Endothelial cell of hepatic sinusoid (primary cell): ENCODE data around the gene DNAH1.

Source experiments
- in situ Hi-C: cut with HindIII; loops from 2 replicates; pipeline ENCODE4 v1.10.0; 2017; ENCODE audit warnings: low sequenced_read_pairs

The DNAH1 gene

DNA sequence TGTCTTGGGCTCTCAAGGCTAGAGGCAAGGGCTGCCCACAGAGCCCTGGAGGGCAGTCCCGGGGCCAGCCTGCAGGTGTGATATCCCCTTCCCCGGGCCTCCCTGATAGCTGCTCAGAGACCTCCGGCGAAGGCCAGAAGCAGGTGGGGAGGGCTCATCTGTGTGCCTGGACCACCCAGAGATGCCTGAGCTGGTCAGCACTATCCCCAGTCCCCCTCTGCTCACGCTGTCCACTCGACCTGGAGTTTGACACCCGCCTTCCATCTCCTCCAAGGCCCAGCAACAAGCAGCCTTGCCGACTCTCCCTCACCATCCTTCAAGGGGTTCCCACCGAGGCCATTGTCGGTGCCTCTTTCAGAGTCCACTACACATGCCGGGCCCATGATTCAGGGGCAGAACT is 39.4 kb downstream of the DNAH1 start:
- in situ Hi-C loops, result no loop called here

GRCh38 chr3:52356126-52356525 is 40.0 kb downstream of the DNAH1 start:
- in situ Hi-C loops, result no loop called here

DNA sequence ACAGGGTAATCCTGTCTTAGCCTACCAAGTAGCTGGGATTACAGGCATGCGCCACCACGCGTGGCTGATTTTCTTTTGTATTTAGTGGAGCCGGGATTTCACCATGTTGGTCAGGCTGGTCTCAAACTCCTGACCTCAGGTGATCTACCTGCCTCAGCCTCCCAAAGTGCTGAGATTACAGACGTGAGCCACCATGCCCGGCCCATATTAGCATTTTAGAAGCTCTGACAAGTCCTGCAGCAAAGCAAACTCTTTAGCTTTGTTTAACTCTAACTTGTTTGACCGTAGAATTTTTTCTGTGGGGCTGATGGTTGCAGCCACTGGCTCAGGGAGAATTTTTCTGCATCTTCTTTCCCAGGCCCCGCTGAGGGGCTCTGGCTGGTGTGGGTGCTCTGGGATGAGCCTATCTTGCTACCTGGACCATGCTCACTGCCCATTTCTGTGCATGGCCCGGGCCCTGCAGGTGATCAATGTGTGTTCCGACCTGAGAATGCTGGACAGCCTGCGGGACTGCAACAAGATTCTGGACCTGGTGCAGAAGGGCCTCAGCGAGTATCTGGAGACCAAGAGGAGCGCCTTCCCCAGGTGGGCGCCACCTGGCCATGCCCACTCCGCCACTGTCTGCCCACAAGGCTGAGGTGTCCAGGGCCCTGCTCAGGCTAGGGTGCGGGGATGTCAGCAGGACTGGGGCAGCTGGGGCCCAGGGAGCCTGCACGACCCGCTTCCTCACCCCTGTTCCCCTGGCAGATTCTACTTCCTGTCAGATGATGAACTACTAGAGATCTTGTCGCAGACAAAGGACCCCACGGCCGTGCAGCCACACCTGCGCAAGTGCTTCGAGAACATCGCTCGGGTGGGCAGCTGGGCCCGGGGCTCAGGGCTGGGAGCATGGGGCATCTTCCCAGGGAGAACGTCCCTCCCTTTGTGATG is 41.3 kb downstream of the DNAH1 start:
- in situ Hi-C loops, result no loop called here

DNA sequence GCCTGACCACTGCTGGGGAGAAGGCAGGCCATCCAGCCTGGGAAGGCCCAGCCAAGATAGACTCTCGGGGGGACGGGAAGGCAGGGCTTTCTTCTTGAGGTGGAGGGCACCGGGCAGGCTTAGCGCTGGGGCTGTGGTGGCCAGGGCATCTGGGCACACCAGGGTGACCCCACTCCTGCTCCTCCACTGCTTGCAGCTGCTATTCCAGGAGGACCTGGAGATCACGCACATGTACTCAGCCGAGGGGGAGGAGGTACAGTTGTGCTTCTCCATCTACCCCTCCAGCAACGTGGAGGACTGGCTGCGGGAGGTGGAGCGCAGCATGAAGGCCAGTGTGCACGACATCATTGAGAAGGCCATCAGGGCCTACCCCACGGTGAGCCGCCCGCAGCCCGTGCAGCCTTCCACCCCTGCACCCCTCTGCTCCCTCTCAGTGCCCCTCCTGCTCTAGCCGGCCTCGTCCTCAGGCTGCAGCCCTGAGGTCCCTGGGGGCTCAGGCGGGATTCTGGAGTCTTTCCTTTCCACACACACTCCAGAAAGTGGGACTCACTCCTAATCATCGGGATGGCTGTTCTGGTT is 42.3 kb downstream of the DNAH1 start:
- in situ Hi-C loops, result no loop called here

DNA sequence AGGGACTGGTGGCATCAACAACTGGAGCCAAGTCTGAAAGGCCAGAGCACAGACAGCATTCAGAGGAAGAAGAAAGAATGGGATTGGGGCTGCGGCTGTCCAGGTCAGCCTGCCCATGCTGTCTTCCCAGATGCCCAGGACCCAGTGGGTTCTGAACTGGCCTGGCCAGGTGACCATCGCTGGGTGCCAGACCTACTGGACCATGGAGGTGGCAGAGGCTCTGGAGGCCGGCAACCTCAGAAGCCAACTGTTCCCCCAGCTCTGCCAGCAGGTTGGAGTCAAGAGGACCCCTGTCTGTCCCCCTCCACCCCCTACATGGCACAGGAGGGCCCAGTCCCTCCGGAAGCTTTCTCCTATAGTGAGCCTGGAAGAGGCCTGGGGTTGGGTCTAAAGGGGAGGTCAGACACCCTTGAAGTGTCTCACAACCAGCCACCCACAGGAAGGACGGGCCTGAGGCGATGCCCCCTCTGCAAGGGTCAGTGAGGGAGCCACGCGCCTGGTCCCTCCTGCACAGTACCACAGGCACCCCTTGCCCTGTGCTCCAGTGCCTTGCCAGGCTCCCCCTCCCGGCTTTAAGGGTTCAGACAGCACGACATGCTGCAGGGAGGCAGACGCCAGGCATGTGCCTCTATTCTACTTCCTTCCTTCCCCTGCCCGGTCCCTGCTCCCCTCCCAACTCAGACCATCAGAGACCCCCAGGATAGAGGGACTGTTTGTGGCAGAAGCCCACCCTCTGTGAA is 43.2 kb downstream of the DNAH1 start:
- in situ Hi-C loops, result no loop called here

- in situ Hi-C loops, result no loop called here
These were observed 44.9 kb downstream of the DNAH1 start for GRCh38 chr3:52361011-52361410.

DNA sequence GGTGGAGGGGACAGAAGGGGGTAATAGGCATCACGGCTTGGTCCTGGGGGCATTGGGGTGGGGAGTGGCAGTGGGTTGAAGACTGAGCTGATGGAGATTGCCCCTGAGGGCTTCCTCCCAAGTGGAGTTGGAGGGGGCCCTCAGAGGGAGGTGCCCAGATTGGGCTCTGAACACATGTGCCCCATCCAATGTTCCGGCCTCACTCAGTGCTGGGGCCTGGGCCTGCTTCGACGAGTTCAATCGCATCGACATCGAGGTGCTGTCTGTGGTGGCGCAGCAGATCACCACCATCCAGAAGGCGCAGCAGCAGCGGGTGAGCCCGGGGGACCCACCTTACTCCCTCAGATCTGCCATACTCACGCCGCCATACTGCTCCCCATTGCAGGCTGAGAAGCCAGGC is 45.3 kb downstream of the DNAH1 start:
- in situ Hi-C loops, result no loop called here

DNA sequence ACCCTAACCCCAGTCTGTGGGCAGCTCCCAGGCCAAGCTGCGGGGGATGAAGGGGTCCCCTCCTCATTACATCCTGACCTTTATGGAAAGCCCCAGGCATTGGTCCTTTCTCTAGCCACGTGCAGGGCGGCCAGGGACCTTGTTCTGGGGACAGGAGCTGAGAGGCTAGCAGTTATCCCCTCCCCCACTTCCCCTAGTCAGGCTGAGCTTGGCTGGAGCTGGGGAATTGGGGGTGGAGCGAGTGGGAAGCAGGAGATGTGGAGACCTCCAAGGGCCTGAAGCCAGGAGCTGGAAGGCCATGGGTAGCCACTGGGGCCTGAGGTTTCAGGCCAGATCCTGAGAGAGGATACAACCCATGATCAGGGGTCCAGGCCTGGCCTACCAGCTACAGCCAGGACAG is 45.8 kb downstream of the DNAH1 start:
- in situ Hi-C loops, result no loop called here

GRCh38 chr3:52364322-52365035 is 48.4 kb downstream of the DNAH1 start:
- in situ Hi-C loops, result no loop called here

DNA sequence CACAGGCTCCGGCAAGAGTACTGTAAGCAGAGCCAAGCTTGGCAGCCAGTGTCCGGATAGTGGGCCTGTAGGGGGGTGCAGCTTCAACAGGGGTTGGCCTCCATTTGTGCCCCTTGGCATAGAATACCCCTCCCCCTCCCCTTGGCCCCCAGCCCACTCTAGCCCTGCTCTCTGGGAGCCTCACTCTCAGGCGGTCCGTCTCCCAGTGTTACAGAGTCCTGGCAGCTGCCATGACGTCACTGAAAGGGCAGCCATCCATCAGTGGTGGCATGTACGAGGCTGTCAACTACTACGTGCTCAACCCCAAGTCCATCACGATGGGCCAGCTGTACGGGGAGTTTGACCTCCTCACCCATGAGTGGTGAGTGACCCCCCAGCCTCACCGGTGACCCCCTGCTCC is 50.4 kb downstream of the DNAH1 start:
- in situ Hi-C loops, result no loop called here

DNA sequence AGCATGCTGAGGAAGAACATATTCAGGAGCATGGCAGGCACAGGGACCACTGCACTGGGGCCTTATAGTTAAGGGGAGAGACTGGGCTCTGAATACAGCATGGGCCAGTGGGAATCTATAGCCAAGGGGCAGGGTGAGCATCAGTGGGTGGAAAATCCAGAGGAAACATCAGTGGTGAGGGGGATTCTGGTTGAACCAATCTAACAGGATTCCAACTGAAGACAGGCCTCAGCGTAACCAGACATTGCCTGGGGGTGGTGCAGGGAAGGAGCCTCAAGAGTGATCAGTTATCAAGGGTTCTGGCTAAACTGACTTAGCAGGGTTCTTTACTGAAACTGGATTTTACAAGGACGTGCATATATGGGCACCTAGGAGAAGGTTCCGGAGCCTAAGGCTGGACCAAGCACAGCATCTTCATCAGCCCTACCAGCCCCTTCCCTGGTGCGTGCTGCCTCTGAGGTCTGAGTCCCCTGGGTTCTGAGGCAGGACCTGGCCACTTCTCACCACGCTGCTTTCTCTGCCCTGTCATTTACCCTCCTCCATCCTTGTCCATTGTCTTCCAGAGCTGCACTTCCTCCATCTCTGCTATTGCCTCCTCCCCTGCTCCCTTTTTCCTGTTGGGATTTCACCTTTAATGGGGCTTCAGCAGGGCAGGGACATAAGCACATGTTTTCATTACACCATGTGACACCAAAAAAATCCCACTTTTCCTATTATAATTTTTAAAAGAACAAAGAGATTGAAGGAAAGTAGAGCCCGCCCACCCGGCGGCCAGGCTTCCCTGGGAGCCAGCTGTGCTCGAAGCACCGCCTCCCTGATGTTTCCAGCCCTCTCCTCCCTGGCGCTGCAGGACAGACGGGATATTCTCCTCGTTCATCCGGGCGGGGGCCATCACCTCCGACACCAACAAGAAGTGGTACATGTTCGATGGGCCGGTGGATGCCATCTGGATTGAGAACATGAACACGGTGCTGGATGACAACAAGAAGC is 52.1 kb downstream of the DNAH1 start:
- in situ Hi-C loops, result no loop called here

DNA sequence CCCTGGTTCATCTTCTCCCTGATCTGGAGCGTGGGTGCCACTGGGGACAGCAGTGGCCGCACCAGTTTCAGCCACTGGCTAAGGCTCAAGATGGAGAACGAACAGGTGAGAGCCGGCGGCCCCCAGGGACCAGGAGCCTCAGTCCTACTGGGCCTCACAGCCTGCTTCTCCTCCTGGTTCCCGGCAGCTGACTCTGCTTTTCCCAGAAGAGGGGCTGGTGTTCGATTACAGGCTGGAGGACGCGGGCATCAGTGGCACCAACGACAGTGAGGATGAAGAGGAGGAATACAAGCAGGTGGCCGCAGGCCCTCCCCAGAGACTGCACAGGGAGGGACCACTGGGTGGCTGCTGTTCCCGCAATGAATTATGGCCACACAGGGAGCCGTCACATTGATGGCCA is 54.4 kb downstream of the DNAH1 start:
- in situ Hi-C loops, result no loop called here

GRCh38 chr3:52372822-52373504 is 56.8 kb downstream of the DNAH1 start:
- in situ Hi-C loops, result no loop called here

GRCh38 chr3:52373676-52374075 is 57.6 kb downstream of the DNAH1 start:
- in situ Hi-C loops, result no loop called here

DNA sequence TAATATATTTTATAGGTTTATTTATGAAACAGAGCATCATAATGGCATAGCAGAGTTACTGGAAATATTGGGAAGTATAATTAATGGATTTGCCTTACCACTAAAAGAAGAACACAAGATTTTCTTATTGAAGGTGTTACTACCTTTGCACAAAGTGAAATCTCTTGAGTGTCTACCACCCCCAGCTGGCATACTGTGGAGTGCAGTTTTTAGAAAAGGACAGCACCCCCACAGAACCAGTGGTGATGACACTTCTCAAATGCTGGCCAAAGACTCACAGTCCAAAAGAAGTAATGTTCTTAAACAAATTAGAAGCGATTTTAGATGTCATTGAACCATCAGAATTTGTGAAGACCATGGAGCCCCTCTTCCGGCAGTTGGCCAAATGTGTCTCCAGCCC is 58.1 kb downstream of the DNAH1 start:
- in situ Hi-C loops, result no loop called here

DNA sequence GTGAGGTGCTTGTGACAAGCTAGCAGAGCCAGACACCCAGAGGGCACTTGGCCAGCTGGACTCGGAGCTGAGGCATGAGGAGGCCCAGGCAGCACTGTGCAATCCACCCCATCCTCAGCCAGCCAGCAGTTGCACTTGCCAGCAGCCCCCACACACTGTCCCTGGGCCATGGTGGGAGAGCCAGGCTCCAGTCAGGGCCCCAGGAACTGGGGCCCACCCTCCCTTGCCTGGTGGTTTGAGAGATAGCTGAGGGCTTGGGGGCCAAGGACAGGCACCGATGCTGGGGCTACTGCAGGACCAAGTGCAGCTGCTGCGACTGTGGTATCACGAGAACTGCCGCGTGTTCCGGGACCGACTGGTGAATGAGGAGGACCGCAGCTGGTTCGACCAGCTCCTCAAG is 63.5 kb downstream of the DNAH1 start:
- in situ Hi-C loops, result no loop called here

GRCh38 chr3:52380023-52380422 is 63.9 kb downstream of the DNAH1 start:
- in situ Hi-C loops, result no loop called here

- in situ Hi-C loops, result no loop called here
These were observed 65.5 kb downstream of the DNAH1 start for GRCh38 chr3:52381623-52382022.

DNA sequence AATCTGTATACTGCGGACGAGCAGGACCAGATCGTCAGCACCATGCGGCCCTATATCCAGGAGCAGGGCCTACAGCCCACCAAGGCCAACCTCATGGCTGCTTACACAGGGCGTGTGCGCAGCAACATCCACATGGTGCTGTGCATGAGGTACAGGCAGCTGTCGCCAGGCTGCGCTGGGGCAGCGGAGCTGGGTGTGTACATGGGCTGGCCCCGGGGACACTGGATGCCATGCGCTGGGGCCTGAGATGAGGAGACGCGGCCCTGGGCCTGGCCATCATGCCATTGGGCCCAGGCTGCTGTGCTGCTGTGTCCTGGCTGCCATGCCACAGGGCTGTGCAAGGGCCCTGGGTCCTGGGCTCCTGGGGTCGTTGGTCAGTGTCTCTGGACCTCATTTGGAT is 67.3 kb downstream of the DNAH1 start:
- in situ Hi-C loops, result no loop called here
